ENCODE data around the gene TBC1D2B. TPM values are rescaled to one million over a fixed set of nuclear protein-coding genes. Genes with fewer than 3 reads are reported as not detected.

The TBC1D2B gene
- polyA plus RNA-seq, 3 donors = 5.9 to 53.3 (median 6.2) TPM

DNA sequence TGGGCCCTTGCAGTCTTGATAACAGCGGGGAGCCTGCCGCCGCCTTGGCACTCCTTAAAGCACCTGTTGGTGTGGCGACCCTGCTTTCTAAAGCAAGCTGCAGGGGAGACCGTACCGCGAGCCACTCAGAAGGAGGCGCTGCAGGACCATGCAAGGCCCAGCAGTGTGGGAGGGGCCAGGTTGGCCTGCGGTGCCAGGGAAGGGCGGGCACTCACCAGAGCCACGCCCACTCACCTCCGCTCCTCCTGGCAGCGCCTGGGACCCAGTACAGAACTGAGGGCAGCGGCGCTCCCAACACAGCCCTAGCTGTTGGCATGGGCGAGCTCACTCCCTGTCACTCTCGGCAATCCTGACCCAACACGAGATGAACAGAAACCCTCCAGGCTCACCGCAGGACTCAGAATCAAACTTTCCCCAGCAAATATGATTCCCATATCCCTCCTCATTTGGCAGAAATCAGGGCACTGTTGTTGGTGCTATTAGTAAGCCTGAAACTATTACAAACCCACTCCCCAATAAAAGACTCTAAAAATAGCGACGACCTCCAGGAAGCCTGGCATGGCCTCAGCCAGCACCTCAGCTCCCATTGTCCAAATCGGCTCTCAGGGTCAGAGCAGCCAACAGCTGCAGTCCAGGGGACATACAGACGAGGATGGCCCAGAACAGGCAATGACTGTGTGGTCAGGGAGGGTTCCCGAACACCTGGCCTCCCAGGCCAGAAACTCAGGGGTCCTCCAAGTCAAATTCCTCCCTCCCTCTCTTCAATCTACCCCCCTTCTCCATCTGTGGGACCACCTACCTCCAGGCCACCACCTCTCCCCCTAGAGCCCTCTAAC lies 77.2 kb downstream of the TBC1D2B start:
- intact Hi-C loops (cut with micrococcal nuclease) = loop anchor here (2.0 kb wide), 1 partner anchor 108 kb away; no protein-coding TSS in a partner anchor
- peaks cover 8% of the 10 kb centered on the region for H3K4me1 Mint-ChIP-seq
- H2AFZ ChIP-seq (ENCODE audit: insufficient read depth, low read depth, low read length, poor library complexity, severe bottlenecking) = no peak overlapping the region
- peaks cover 0 to 2% (median 1%) of the 10 kb centered on the region in 3 donors for H3K27me3 Mint-ChIP-seq (ENCODE audit: low read depth in 3 of 3)
- H4K20me1 ChIP-seq (ENCODE audit: insufficient read depth, low read length) = peaks cover 31% of the 10 kb centered on the region
- H3K27ac ChIP-seq (ENCODE audit: low read depth in 1 of 2, low read length in 2 of 2) = peak overlapping the region in 1 of 2 donors; percentile 27
- peak; percentile 68 to 75 (median 73) for DNase-seq
- H3K36me3 ChIP-seq (replicated peaks in 1 of 2; ENCODE audit: control insufficient read depth in 1 of 2, insufficient read depth in 2 of 2, low read length in 2 of 2) = peaks cover 79 to 93% of the 10 kb centered on the region in 2 donors
- H3K4me3 Mint-ChIP-seq = no peak overlapping the region
- TF ChIP-seq CTCF (IDR thresholded peaks at IDR 0.05) = peak; percentile 78
- H3K4me2 ChIP-seq (replicated peaks; ENCODE audit: extremely low read depth, low read length, poor library complexity, severe bottlenecking) = no peak overlapping the region
- no peak overlapping the region for H3K9ac ChIP-seq (ENCODE audit: insufficient read depth, low read length, poor library complexity, severe bottlenecking)
- H3K9me3 ChIP-seq (replicated peaks in 1 of 2; ENCODE audit: control insufficient read depth in 1 of 2, insufficient read depth in 1 of 2, low read length in 2 of 2) = no peaks in the 10 kb centered on the region
- H3K4me1 ChIP-seq (ENCODE audit: control insufficient read depth in 1 of 2, insufficient read depth in 2 of 2, low read length in 2 of 2) = no peaks in the 10 kb centered on the region
- H3K79me2 ChIP-seq (ENCODE audit: insufficient read depth, low read length) = no peaks in the 10 kb centered on the region
- no peaks in the 10 kb centered on the region for H3K27me3 ChIP-seq (ENCODE audit: control insufficient read depth in 2 of 2, insufficient read depth in 2 of 2, low read length in 2 of 2)
- peak overlapping the region; percentile 1 to 71 (median 52) for H3K27ac Mint-ChIP-seq
- no peak overlapping the region for H3K4me3 ChIP-seq (replicated peaks in 1 of 3; ENCODE audit: low read depth in 2 of 3, low read length in 3 of 3)
- H3K36me3 Mint-ChIP-seq = peaks cover 81 to 92% of the 10 kb centered on the region in 2 donors
- 65% methylated on average over 16 of the region's 24 CpGs for WGBS (ENCODE audit: insufficient coverage)
- no peaks in the 10 kb centered on the region for H3K9me3 Mint-ChIP-seq

GRCh38 chr15:77999486-77999885 lies 78.0 kb downstream of the TBC1D2B start:
- H3K4me1 Mint-ChIP-seq = peaks cover 8% of the 10 kb centered on the region
- no peak for TF ChIP-seq CTCF (IDR thresholded peaks at IDR 0.05)
- Histone ChIP-seq H3K4me3 (replicated peaks in 1 of 3; ENCODE audit: low read depth in 2 of 3, low read length in 3 of 3) (no peak overlapping the region), H3K4me1 (ENCODE audit: control insufficient read depth in 1 of 2, insufficient read depth in 2 of 2, low read length in 2 of 2) (no peaks in the 10 kb centered on the region), H3K27ac (ENCODE audit: low read depth in 1 of 2, low read length in 2 of 2) (no peak overlapping the region), H2AFZ (ENCODE audit: insufficient read depth, low read depth, low read length, poor library complexity, severe bottlenecking) (no peak overlapping the region), H4K20me1 (ENCODE audit: insufficient read depth, low read length) (peaks cover 24% of the 10 kb centered on the region), H3K9ac (ENCODE audit: insufficient read depth, low read length, poor library complexity, severe bottlenecking) (no peak overlapping the region), H3K36me3 (replicated peaks in 1 of 2; ENCODE audit: control insufficient read depth in 1 of 2, insufficient read depth in 2 of 2, low read length in 2 of 2) (peaks cover 72 to 84% of the 10 kb centered on the region in 2 donors), H3K79me2 (ENCODE audit: insufficient read depth, low read length) (no peaks in the 10 kb centered on the region), H3K9me3 (replicated peaks in 1 of 2; ENCODE audit: control insufficient read depth in 1 of 2, insufficient read depth in 1 of 2, low read length in 2 of 2) (no peaks in the 10 kb centered on the region), H3K27me3 (ENCODE audit: control insufficient read depth in 2 of 2, insufficient read depth in 2 of 2, low read length in 2 of 2) (no peaks in the 10 kb centered on the region), H3K4me2 (replicated peaks; ENCODE audit: extremely low read depth, low read length, poor library complexity, severe bottlenecking) (no peak overlapping the region)
- no peaks in the 10 kb centered on the region for H3K9me3 Mint-ChIP-seq
- H3K4me3 Mint-ChIP-seq = no peak overlapping the region
- H3K27ac Mint-ChIP-seq = no peak overlapping the region
- no peak for DNase-seq
- 90% methylated on average over 13 of the region's 15 CpGs for WGBS (ENCODE audit: insufficient coverage)
- H3K36me3 Mint-ChIP-seq = peaks cover 74 to 91% of the 10 kb centered on the region in 2 donors
- intact Hi-C loops (cut with micrococcal nuclease) = no loop called here
- peaks cover 0 to 2% (median 1%) of the 10 kb centered on the region in 3 donors for H3K27me3 Mint-ChIP-seq (ENCODE audit: low read depth in 3 of 3)

Measured in CD14-positive monocyte (primary cell).